HFF-Myc (cell line): ENCODE data around the gene CENPP.

ENCODE experiments used
- DNase-seq: peaks from one replicate; pipeline ENCODE4 v3.0.0-alpha.2; 2011; ENCODE audit warnings: low read depth; ENCODE audit errors: extremely low read depth
- H3K4me3 ChIP-seq: replicated peaks from 2 replicates; pipeline ENCODE4 v1.5.1; 2011; ENCODE audit warnings: low read depth, mild to moderate bottlenecking, control low read depth, low read length
- CTCF ChIP-seq: IDR thresholded peaks from 2 replicates; pipeline ENCODE4 v1.5.1; 2012; ENCODE audit warnings: mild to moderate bottlenecking, low read depth, low read length, control low read depth; ENCODE audit errors: missing control alignments

The CENPP gene

GRCh38 chr9:92654481-92655301 lies 328.9 kb downstream of the CENPP start:
- TF ChIP-seq CTCF, result no peak
- no peak for DNase-seq
- no peak overlapping the region for H3K4me3 ChIP-seq

- no peak for TF ChIP-seq CTCF
- DNase-seq, result no peak
- no peak overlapping the region for H3K4me3 ChIP-seq
Observed at GRCh38 chr9:92655366-92655765, 329.6 kb downstream of the CENPP start.

GRCh38 chr9:92655896-92656536 lies 330.3 kb downstream of the CENPP start:
- DNase-seq, result no peak
- H3K4me3 ChIP-seq, result no peak overlapping the region
- no peak for TF ChIP-seq CTCF

GRCh38 chr9:92656537-92656925 lies 330.8 kb downstream of the CENPP start:
- no peak for DNase-seq
- TF ChIP-seq CTCF, result no peak
- no peak overlapping the region for H3K4me3 ChIP-seq

- DNase-seq, result no peak
- TF ChIP-seq CTCF, result peak; percentile 5
- H3K4me3 ChIP-seq, result no peak overlapping the region
Observed at GRCh38 chr9:92657296-92658094, 331.7 kb downstream of the CENPP start.

GRCh38 chr9:92658176-92658575 lies 332.4 kb downstream of the CENPP start:
- no peak for DNase-seq
- no peak for TF ChIP-seq CTCF

More at GRCh38 chr9:92658176-92658575, 332.4 kb downstream of the CENPP start:
- H3K4me3 ChIP-seq, result no peak overlapping the region
